GM21360 (cell line): ENCODE data around the gene BTBD3.

Source experiments
- ATAC-seq: cut with Tn5 transposase; IDR thresholded peaks from one replicate; pipeline ENCODE4 v1.9.1; 2021; ENCODE audit warnings: mild to moderate bottlenecking, moderate library complexity; ENCODE audit not compliant: unreplicated experiment

BTBD3 gene

DNA sequence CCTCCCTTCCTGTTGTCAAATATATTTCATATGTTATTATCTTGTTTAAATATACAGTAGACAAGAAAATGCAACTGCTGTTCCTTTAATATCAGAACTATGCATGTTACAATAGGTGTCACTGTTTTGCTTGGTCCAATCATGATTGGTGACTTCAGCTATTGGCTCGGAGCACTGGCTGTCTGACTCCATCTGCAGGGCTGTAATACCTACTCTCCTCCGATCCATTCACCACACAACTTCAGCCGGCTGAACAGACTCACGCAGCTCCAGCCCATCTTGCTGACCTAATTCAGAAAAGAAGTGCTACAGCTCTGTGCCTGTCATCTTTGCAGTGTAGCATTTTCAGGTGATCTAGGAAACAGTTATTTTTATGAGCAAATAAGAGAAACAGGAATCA lies at the start of gene BTBD3:
Gene BTBD3 (plus strand): TSS at position 231 of the 400 bp plus-strand sequence. CDS start 383 bp downstream, outside the sequence.
- no peak for ATAC-seq

DNA sequence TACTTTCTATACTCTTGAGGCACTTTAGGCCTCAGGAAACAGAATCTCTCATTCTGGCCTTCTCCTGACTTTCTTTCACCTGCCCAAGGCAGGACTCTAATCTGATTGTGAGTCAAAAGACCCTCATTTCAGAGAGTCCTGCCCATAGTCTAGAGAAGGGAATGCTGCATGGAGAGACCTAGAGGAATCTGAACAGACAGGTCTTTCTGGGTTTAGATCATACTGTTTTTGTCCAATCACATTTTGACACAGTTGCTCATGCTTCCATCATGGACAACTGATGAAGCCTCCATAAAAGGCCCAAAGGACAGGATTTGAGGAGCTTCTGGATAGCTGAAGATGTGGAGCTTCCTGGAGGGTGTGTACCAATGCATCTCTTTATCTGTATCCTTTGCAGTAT lies 48.1 kb upstream of the BTBD3 start:
- no peak for ATAC-seq

DNA sequence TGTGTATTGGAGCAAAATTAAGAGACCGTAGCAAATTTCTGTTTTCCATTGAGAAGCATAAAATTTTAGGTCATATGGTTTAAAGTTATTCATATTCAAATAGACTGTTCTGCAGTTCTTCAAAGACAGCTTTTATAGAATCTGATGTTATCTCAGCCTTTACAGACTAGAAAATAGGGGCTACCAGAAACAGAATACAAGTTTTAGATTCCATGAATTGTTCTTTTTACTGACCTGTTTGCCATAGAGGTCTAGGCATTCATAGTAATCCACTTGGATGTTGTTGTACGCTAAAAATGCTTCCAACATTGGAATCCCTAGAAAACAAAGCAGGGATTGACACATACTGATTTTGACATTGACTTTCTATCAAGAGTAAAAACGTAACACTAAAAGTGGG lies 47.3 kb upstream of the BTBD3 start:
- ATAC-seq, result no peak

- no peak for ATAC-seq
Observed at GRCh38 chr20:11876555-11876954, 41.1 kb upstream of the BTBD3 start.

- no peak for ATAC-seq
Observed at GRCh38 chr20:11880680-11881079, 37.0 kb upstream of the BTBD3 start.

DNA sequence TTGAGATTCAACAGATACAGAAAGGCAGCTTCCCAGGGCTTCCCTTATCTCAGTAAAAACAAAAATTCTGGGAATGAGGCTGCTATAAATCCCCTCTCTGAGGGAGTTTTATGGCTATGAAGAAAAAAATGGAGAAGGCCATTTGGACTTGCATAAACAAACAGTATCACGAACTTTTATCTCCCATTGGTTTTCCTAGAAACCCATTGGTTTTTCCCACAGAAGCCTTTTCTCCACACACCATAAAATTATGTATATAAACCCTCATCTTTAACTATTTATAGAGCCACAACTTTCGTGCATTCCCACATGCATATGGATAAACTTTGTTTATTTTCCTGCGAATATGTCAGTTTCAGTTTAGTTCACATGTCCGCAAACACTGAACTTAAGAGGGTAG lies 36.2 kb upstream of the BTBD3 start:
- no peak for ATAC-seq

DNA sequence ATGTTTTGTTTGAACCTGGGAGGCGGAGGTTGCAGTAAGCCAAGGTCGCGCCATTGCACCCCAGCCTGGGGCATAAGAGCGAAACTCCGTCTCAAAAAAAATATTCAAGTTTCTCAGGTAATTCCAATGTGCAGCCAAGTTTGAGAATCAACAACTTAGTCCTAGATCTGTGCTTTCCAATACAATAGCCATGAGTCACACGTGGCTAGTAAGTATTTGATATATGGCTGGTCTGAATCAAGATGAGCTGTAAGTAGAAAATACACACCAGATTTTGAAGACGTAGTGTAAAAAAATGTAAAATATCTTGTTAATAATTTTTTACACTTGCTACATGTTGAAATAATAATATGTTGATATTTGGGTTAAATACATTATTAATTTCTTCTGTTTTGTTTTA lies 35.0 kb upstream of the BTBD3 start:
- no peak for ATAC-seq

DNA sequence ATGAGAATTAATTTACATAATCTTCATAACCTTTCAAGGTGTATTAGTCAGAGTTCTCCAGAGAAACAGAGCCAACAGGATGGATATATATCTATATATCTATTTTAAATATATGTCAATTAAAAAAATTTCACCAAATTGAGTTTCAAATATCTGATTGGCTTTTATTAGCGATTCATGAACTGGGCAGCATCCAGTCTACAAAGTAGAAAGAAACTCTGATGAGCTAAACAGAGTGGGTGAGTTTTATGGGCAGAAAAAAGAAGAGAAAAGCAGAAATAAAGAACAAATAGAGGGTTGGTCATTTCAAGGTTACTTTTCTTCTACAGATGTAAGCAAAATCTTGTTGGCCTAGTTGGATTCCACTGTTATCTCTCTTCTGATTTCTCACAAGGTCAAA lies 29.0 kb upstream of the BTBD3 start:
- ATAC-seq, result no peak

DNA sequence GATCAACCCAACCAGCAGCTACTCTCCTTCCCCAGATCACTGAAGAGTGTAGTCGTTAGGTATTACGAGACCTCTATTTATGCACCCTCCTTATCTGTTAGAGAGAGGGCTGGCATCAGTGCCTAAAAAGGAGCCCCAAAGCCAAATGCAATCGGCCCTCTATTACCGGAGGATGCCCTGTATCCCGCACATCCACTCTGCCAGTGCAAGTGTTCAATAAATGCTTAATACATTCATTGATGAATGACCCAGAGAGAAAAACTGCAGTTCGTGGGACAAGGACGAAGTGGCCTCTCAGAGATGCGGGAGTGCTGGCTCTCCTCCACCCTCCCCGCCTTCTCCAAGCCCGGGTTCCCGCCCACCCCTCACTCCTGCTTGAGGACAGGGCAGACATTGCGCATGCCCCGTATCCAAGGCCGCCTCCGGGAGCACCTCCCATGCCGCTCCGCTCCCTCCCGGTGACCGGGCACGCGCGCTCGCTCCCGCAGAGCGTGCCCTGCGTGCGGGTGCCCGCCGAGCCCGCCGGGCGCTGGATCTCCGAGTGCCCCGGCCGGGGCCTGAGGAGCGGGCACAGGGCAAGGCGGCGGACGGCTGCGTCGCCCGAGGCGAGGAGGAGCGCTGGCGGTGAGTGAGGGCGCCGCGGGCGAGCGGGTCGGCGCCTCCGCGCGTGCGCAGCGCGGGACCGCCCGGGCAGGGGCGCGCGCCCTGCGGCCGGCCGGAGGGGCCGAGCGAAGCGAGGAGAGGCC lies 27.2 kb upstream of the BTBD3 start:
- ATAC-seq, result no peak

DNA sequence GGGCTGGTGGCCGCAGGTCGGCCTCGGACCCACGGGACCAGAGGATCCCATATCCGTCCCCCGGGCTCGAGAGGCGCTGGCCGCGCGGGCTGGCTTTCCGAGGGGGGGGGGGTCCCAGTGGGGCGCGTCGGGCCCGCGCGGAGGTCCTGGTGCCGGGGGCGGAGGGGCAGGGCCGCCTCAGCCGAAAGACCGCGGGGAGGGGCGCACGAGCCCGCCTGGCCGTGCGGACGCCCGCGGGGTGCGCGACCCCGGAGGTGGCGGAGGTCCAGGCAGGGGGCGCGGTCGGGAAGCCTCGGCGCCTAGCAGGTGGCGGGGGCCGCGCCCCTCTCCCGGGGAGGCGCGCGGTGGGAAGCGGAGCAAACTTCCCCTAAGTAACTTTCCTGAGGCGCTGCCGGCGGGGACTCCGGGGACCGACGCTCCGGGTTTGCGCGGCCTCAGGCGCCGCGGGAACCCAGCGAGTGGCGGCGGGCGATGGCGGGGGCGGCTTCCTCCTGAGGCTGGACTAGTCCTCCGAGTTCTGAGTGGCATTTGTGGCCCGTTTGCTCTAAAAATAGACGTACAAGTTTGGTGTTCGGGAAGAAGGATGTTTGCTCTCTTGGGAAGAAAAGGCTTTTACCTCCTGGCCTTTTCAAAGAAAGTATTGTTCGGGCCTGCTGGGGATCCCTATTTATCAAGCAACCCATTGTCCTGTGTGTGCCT lies 26.5 kb upstream of the BTBD3 start:
- no peak for ATAC-seq

- no peak for ATAC-seq
Observed at GRCh38 chr20:11891776-11892545, 25.7 kb upstream of the BTBD3 start.

- ATAC-seq, result no peak
Observed at GRCh38 chr20:11894062-11894461, 23.6 kb upstream of the BTBD3 start.

GRCh38 chr20:11895861-11896387 lies 21.8 kb upstream of the BTBD3 start:
- ATAC-seq, result no peak

DNA sequence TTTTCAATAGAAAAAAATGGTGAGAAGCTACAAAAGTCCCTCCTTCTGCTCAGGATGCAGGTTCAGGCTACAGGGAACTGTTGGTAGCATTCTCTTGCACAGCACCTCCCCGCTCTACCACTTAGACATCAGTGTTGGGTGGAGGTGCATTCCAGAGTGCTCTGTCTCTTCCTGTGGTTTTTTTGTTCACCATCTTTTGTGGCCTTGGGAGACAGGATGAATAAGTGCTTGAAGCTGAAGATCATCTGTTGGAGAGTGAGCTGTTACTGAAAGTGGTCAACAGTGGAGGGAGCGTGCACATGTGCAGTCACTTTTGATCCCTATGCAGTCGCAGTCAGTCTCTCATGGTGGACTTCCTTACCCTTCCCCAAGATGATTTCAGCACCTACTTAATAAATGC lies 16.6 kb upstream of the BTBD3 start:
- ATAC-seq, result no peak

GRCh38 chr20:11902285-11902697 lies 15.4 kb upstream of the BTBD3 start:
- ATAC-seq, result no peak

GRCh38 chr20:11905460-11906179 lies 12.1 kb upstream of the BTBD3 start:
- no peak for ATAC-seq

DNA sequence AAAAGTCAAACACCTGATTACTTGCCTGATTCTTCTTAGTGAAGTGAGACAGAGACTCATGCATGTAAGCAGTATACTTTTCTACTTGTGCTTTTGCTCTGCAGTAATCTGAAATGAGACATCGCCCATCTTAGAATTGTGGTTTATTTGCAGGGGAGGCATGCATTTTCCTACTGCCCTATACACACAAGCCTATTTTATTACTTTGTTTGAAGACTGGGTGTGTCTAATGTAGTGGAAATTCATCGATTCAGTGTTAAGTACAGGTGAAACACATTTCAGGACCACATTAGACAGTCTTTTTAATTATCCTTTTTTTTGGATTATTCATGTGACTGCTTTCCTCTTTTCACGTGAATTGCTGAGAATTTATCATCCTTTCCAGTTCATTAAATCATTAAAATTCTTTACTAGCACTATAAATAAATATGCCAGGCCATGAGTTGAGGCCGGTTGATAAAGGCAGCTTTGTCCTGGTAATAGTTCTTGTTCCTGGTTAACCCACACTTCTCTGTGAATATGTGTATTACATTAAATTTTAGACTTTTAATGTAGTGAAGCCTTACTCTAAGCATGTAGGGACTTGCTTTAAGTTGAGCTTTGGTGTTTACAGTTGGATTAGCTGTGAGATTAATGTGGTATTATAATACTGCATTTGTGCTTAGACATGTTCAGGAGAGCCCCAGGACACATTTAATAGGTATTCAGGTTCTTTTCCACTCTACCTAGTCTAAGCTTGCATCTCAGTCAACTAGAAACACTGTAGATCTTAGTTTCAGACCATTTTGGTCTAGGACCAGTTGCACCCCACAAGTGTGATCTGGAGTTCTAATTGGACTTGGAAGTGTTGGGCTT lies 10.8 kb upstream of the BTBD3 start:
- no peak for ATAC-seq

DNA sequence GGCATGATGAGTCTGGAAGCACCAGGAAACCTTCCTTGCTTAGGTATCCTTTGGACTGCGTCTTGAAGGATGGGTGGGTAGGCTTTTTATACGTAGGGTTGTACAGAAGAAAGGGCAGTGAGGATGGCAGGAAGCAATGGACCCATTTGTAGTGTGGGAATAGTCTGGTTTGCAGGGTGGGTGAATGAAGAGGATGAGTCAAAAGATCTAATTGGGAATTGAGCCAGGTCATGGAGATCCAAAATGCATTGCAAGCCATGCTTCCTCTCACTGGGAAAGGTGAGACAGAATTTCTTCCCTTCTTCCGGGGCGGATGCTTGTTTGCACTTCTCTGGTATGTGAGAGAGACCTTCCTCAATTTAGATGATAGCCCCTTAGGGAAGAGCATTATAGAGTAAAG lies 10.1 kb upstream of the BTBD3 start:
- no peak for ATAC-seq

DNA sequence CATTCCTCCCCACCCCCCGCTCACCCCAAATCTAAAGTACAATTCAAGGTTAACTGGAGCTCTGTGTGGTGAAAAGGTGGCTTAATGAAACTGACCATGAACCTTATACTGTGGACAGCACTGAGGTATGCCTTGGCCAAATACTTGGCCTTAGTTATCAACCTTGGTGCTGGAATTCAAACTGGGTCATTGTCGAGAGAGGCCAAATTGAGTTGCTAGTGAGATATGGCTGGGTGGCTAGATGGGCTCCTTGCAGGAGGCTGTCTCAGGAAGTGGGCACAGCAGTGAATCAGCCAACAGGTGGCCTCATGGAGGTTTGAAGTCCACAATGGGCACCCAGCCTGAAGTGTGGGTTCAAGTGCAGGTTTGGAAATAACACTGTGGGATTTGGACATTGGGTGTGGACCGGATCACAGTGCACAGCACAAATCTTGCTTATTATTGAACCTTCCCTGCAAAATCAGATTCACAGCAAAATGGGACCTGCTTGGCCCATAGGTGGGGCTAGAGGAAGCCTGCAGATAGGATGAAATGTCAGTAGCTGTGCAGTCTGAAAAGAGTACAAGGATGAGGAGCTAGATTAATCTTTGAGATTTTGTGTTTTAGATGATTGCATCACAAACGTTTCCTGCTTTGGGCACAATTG lies 5.6 kb upstream of the BTBD3 start:
- no peak for ATAC-seq
